Fibroblast of the conjunctiva (primary cell): ENCODE measurements around the gene LSAMP.

ENCODE experiments used
- DNase-seq: peaks from one replicate; pipeline ENCODE4 v3.0.0-alpha.2; 2010; ENCODE audit warnings: low read depth

The LSAMP gene

DNA sequence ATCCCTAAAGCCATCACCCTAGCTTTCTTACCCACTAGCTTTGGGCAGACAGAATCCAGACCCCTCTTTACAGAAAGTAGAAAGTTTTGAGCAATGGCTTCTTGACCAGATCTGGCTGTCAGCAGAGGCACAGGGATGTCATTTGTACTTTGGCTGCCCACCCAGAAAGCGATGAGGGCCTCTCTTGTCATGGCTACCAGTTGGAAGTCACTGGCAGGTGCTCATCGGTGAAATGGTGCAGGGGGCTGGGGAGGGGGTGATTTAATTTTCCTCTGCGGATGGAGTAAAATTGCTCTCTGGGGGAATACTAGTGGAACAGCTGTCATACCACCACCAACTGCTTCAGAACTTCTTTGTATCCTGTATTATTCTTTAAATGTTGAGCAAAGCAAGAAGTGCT, 393.7 kb downstream of the LSAMP start:
- DNase-seq: no peak

DNA sequence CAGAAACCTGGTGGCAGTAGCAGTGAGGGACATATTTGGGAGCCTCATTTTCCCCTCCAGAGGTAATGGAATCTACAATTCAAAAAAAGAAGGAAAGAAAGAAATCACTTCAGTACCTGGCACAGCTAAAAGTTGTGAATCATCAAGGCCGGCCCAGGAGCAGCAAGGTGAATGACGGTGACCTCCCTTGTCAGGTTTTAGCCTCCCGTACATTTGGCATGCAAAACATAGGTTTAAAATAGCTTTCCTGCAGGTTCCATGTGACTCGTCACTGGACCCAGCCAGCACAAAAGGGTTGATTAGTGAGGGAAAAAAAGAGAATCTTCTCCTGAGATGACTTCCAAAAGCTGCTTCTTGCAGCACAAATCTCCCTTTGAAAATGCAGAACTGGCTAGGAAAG, 394.2 kb downstream of the LSAMP start:
- DNase-seq: no peak

GRCh38 chr3:116050311-116050915, 394.9 kb downstream of the LSAMP start:
- no peak for DNase-seq

GRCh38 chr3:116048991-116049390, 396.3 kb downstream of the LSAMP start:
- no peak for DNase-seq

DNA sequence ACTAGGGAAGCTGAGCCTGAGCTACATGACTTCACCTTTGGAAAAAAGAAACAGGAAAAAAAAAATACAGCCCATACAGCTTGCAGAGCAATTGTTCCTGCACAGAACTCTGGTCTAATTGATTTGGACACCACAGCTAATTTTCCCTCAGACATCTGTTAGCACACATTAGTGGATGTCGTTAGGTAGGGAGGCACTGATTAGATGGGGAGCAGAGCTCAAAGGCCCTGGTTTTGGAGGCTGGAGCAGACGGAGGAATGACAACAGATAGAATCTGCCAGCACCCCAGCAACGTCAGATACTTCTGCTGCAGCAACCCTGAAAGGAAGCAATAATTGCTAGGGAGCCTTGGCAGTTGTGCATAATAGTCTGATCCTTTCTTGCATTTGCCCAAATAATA, 398.9 kb downstream of the LSAMP start:
- DNase-seq: no peak

DNA sequence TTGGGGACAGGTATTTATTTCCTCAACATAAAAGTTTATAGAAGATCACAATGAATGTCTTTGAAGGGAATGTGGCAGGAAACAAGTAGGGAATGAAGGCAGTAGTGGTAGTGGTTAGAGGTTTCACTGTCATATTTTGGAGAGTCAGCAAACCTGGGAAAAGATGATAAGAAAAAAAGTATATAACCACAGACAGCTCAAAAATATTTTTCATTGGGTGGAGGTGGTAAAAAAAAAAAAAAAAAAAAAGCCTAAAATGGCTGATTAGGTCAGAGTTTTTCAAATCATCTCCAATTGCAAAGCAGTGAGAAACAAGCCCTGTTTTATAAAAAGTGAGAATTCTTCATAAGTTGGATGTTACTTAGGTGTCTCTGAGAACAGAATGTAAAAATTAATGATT, 400.0 kb downstream of the LSAMP start:
- DNase-seq: no peak

DNA sequence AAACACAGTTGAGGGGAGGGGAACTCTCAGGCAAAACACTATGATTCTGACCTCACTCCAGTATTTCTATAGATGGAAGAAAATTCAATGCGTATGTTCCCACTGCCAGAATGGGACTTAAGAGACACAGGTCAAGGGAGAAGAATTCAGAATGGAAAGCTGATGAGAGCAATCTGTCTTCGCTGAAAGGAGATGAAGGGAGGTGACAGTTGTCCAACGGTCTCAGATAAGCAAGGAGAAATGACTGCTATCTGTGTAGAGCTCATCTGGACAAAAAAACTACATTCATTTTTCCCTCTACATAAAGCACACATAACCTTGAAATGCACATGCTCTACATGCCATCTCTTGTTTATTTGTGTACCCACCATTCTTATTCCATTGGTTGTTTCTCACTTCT, 405.1 kb downstream of the LSAMP start:
- no peak for DNase-seq

DNA sequence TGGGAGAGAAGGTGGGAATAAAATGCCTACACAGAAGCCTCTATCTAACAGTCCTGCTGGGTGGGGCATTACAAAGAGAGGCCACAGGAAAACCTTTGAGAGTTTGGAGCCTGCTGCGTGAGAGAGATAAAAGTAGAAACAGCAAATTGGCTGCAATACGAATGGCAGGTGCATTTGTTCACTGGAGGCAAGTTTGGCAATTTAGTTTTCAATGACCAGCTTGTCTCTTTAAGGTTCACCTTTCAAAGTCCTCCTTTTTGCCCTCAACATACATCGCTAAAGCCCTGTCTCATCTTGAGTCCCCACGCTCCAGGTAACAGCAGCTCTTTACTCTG, 405.7 kb downstream of the LSAMP start:
- DNase-seq: no peak

GRCh38 chr3:116038968-116039650, 406.2 kb downstream of the LSAMP start:
- no peak for DNase-seq

- DNase-seq: no peak
These were observed 407.1 kb downstream of the LSAMP start for GRCh38 chr3:116037954-116038911.

DNA sequence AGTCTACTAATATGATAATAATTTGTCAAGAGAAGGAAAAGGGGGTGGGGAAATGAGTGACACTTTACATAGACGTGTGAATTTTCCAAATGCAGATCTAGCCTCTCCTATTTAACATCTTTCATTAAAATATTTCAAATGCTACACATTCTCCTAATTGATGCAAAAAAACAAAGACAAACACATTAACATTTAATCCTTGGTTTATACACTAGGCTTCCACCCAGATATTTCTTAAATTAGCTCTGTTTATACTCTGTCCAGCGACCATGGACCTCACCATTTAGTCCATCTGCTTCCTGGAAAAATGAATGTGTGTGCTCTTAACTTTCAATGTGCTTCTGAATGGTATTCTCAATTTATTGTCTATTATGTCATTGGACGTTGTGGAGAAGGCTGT, 409.9 kb downstream of the LSAMP start:
- no peak for DNase-seq

- DNase-seq: no peak
These were observed 410.5 kb downstream of the LSAMP start for GRCh38 chr3:116034794-116035193.

DNA sequence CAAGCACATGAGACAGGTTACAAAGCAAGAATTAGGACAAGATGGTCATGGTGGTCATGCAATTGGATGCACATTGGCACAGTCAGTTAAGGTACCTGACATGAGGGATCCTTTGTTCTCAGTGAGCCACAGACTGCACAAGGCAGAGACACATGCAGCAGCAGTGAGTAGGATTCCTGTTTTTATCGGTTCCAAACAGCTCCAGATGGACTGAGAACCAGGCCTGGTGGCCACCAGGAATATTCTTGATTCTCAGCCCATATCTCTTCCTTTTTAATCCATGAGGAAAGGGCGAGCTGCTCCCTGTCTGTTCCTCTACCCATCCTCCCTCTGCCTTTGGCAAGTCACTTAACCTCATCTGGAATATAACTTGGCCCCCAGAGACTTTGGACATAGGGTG, 411.2 kb downstream of the LSAMP start:
- no peak for DNase-seq

GRCh38 chr3:116033516-116033915, 411.8 kb downstream of the LSAMP start:
- DNase-seq: no peak

GRCh38 chr3:116032176-116032575, 413.1 kb downstream of the LSAMP start:
- DNase-seq: no peak

DNA sequence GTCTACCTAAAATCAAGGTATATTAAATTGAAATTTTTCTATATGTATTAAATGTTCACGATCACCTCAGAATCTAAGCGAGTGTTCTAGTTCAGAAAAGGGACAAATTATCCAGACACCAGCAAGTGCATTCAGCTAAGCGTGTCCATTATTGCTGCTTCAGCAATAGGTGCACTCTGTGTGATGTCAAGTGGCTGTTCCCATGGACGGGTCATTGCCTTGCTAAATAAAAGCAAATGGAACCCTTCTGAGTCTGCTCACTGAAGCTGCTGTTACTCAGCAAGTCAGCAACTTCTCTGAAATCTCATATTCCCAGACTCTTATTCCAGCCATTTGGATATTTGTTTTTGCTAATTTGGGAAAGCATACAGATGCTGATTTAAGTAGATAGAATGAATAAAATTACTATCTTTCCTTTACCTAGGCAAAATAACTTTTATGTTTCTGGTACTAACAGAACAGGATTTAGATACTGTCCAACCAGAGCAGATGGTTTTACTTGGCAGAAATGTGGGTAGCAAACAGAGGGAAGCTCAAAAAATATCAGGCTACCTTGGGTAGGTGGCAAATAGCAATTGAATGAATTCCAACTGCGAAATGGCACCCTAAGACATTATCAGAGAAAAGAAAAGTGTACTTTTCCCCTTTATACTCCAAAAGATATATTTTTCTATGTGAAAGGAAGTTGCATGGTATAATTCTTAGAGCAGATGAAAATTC, 415.0 kb downstream of the LSAMP start:
- no peak for DNase-seq

- DNase-seq: no peak
These were observed 416.0 kb downstream of the LSAMP start for GRCh38 chr3:116029266-116029665.

DNA sequence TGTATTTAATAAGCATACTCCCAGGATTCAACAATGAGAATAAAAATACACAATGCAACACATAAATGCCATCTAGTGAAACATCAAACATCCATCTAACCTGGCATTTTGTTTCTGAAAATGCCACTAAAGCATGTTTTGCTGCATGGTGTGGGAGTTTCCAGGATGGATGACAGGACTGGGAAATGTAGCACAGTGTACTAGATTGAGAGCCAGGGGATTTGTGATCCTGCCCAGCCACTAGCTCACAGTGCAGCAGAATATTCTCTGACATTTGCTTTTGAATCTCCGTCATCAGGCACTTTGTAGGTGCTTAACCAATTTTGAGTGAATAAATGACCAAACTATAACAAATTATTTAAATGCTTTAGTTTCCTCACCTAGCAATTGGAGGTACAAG, 417.1 kb downstream of the LSAMP start:
- no peak for DNase-seq

- DNase-seq: no peak
These were observed 424.3 kb downstream of the LSAMP start for GRCh38 chr3:116020989-116021388.

DNA sequence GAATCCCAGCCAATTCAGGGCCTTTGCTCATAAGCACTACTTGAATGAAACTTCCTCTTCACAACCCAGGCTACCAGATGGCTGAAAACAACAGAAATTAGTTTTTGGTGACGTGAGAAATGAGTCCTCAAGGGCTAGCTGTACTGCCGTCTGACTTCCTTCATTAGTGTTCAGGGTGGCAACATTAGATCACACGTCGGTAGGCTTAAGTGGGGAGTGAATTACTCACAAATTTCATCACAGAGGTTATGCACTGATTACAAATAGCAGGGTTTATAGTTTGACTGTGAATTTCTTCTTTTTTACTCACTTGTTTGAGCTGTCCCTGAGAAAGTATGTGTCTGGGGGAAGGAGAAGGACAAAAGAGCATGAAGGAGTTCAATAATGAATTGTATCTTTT, 424.8 kb downstream of the LSAMP start:
- DNase-seq: no peak

GRCh38 chr3:116019254-116019763, 426.0 kb downstream of the LSAMP start:
- no peak for DNase-seq

- no peak for DNase-seq
These were observed 426.6 kb downstream of the LSAMP start for GRCh38 chr3:116018646-116019045.
